Right lobe of liver (tissue), 6 donors: ENCODE results near the gene SIGMAR1. TPM values are rescaled to one million over a fixed set of nuclear protein-coding genes. Genes with fewer than 3 reads are reported as not detected.

ENCODE experiments used
- ATAC-seq, 4 donors: fragments of 200-7000 bp; cut with Tn5 transposase; one replicate each; pipeline ENCODE4 v1.9.1; 2020; ENCODE audit warnings: mild to moderate bottlenecking in 4 of 4, moderate library complexity in 4 of 4
- DNase-seq, 3 donors: peaks; one replicate each; pipeline ENCODE4 v3.0.0-alpha.2; 2020
- H3K27ac ChIP-seq, 3 donors: fragments of 200-600 bp; one replicate each; pipeline ENCODE4 v1.8.0; 2022
- H3K27me3 ChIP-seq, 2 donors: fragments of 200-600 bp; one replicate each; pipeline ENCODE4 v1.8.0; 2022
- H3K36me3 ChIP-seq, 4 donors: fragments of 200-600 bp; sonication (generic) in 1 of 4; one replicate each; pipeline versions ENCODE4 v1.5.1 to v1.8.0; 2017 to 2022; ENCODE audit warnings: control low read depth in 1 of 4
- H3K4me1 ChIP-seq, 4 donors: fragments of 200-600 bp; sonication (generic) in 1 of 4; one replicate each; pipeline versions ENCODE4 v1.5.1 to v1.8.0; 2017 to 2022; ENCODE audit warnings: control low read depth in 1 of 4
- H3K4me3 ChIP-seq, 3 donors: fragments of 200-600 bp; one replicate each; pipeline ENCODE4 v1.8.0; 2022
- H3K9me3 ChIP-seq, 4 donors: fragments of 200-600 bp; sonication (generic) in 1 of 4; one replicate each; pipeline versions ENCODE4 v1.5.1 to v1.8.0; 2017 to 2022; ENCODE audit warnings: control low read depth in 1 of 4
- POLR2A ChIP-seq: fragments of 450-650 bp; IDR thresholded peaks from one replicate; pipeline ENCODE4 v1.6.1; 2017; ENCODE audit warnings: antibody characterized with exemption, mild to moderate bottlenecking
- WGBS: methylation state at CpG from one replicate; pipeline ENCODE4 v1.1.6; 2018; ENCODE audit warnings: low coverage, low lambda C conversion rate; ENCODE audit not compliant: insufficient coverage; ENCODE audit errors: missing lambda C conversion rate; 5-methylcytosine and 5-hydroxymethylcytosine counted together
- intact Hi-C, 2 donors: fragments of 100-400 bp; cut with DNase I; formaldehyde crosslinking; loops; one replicate each; pipeline versions ENCODE4 v1.11.2 to v1.14.1; 2022
- total RNA-seq, 6 experiments: library from RNA; depleted of rRNA in 2 of 6; stranded (reverse); fragments of >200 nt in 2 of 6; fragmentation: NEBNext Ultra II Directional in 3 of 6; extraction: Animal tissue kit (Norgen Biotek cat#: 25700) in 3 of 6; gene quantifications; one replicate each; pipeline versions ENCODE4 v1.1.0 to v1.2.4, GENCODE V29; 2016 to 2023
- TF ChIP-seq, protein P1 (sequence below), 4 donors: fragments of 200-600 bp in 3 of 4; fragments of 450-650 bp in 1 of 4; IDR thresholded peaks; one replicate each; pipeline versions ENCODE4 v1.5.1 to v1.8.0; 2016 to 2022; ENCODE audit warnings: antibody characterized with exemption in 4 of 4, mild to moderate bottlenecking in 2 of 4
- donor health status: DM: no; HTN: yes; CAD: no.
- donor health status: DM: no; HTN: no; CAD: no.
- donor health status: DM: no; HTN: no; CAD: no.
- donor health status: DM: no; HTN: yes; CAD: no.
- donor health status: DM: no; HTN: yes; CAD: no.

SIGMAR1 gene
- total RNA-seq, 6 experiments from 2014 or later, result 69.3 to 237 (median 123) TPM

DNA sequence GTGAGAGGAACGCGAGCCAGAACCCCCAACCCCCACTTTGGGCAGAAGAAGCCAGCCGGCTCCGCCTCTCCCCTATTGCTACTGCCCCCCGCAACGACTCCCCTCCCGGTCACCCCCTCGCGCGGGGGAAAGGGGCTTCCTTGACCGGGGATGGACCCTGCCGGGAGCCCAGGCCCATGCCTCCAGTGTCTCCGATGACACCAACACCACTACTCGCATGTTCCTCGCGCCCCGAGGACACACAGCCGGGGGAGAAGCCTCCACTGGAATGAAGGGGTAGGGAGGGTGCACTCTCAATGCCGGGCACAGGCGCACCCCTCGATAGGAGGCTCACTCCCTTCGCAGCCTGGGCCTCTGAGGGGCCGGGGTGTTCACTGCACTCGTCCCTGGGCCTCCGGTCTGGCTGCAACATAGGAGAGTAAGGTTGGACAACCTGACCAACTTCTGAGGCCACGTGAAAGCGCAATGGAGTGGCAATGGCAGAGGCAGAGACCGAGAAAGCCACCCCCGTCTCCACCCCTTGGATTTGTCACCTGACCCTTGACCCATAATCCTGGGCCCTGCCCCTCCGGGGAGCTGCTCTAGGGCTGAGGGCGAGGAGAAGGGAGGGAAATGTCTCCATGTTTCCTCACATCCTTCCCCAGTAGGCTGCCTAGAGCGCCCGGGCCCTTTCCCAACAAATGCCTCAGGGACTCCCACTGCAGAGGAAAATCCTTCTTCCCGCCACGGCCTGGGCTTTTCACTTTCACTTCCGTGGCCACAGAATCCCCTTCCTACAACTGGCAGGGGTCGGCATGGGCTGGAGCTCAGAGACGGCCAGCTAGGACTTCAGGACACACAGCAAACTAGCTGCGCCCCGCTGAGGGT lies 47.0 kb downstream of the SIGMAR1 start:
- intact Hi-C loops, result no loop called here
- Histone ChIP-seq H3K27ac (peak overlapping the region in 1 of 3 donors; percentile 66), H3K4me3 (peak overlapping the region; percentile 8 to 52 (median 46)), H3K9me3 (no peaks in the 10 kb centered on the region), H3K27me3 (no peaks in the 10 kb centered on the region), H3K36me3 (no peaks in the 10 kb centered on the region), H3K4me1 (peaks cover 0 to 39% (median 13%) of the 10 kb centered on the region in 4 donors)
- DNase-seq (peak; percentile 40 to 89 (median 72)), ATAC-seq (peak; percentile 33 to 68 (median 50))
- WGBS, result 10% methylated on average over 19 of the region's 40 CpGs
- TF ChIP-seq POLR2A, result peak; percentile 16
- TF ChIP-seq, protein P1, sequence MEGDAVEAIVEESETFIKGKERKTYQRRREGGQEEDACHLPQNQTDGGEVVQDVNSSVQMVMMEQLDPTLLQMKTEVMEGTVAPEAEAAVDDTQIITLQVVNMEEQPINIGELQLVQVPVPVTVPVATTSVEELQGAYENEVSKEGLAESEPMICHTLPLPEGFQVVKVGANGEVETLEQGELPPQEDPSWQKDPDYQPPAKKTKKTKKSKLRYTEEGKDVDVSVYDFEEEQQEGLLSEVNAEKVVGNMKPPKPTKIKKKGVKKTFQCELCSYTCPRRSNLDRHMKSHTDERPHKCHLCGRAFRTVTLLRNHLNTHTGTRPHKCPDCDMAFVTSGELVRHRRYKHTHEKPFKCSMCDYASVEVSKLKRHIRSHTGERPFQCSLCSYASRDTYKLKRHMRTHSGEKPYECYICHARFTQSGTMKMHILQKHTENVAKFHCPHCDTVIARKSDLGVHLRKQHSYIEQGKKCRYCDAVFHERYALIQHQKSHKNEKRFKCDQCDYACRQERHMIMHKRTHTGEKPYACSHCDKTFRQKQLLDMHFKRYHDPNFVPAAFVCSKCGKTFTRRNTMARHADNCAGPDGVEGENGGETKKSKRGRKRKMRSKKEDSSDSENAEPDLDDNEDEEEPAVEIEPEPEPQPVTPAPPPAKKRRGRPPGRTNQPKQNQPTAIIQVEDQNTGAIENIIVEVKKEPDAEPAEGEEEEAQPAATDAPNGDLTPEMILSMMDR (IDR thresholded peaks at IDR 0.05), result no peak

DNA sequence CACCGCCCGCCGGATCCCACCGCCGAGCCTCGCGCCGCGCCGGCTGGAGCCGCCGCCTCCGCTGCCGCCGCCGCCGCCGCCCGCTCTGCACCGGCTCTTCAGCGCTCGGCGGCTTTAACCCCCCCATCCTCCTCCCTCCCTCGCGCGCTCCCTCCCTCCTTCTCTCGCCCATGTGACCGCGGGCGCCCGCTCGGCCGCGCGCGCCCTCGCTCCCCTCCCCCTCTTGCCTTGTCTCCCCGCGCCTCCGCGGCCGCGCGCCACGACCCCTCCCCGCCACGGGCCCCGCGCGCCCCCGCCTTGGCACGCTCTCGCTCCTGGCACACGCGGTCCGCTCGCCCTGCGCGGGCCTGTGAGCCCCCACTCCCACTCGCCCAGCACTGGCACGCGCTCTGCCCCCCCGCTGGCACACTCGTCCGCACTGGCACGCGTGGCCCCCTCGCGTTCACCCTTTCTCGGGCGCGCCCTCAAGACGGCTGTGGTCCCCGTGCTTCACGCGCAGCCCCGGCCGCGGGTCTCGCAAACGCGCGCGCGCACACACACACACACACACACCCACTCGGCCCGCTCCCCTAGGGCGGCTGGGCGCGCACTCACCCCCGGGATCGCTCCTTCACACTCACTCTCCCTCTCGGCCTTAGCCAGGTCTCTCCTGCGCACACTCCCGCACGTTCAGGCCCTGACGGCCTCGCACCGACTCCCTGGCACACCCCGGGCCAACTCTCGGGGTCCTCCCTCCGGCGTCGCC lies 47.8 kb downstream of the SIGMAR1 start, which contains the start of gene CNTFR:
CNTFR (minus strand) TSS at position 89 of the 745 bp plus-strand sequence. CDS start 20,743 bp downstream, outside the sequence.
- DNase-seq (peak in 1 of 3 donors; percentile 79), ATAC-seq (peak in 3 of 4 donors; percentile 9 to 30 (median 23))
- 0% methylated on average over 30 of the region's 104 CpGs for WGBS
- no peak for TF ChIP-seq POLR2A
- TF ChIP-seq, protein P1 (IDR thresholded peaks at IDR 0.05), result no peak
- no peaks in the 10 kb centered on the region for H3K27me3 ChIP-seq
- peak within 1 kb of the TSS in 2 of 3 donors; percentile 46 to 52 for H3K4me3 ChIP-seq
- H3K9me3 ChIP-seq, result no peaks in the 10 kb centered on the region
- peaks cover 0 to 39% (median 13%) of the 10 kb centered on the region in 4 donors for H3K4me1 ChIP-seq
- H3K36me3 ChIP-seq, result no peaks in the 10 kb centered on the region
- intact Hi-C loops, result loop anchor here in 1 of 2 donors (5.0 kb wide), 1 partner anchor 38 kb away; no protein-coding TSS in a partner anchor
- H3K27ac ChIP-seq, result peak within 1 kb of the TSS in 1 of 3 donors; percentile 66

DNA sequence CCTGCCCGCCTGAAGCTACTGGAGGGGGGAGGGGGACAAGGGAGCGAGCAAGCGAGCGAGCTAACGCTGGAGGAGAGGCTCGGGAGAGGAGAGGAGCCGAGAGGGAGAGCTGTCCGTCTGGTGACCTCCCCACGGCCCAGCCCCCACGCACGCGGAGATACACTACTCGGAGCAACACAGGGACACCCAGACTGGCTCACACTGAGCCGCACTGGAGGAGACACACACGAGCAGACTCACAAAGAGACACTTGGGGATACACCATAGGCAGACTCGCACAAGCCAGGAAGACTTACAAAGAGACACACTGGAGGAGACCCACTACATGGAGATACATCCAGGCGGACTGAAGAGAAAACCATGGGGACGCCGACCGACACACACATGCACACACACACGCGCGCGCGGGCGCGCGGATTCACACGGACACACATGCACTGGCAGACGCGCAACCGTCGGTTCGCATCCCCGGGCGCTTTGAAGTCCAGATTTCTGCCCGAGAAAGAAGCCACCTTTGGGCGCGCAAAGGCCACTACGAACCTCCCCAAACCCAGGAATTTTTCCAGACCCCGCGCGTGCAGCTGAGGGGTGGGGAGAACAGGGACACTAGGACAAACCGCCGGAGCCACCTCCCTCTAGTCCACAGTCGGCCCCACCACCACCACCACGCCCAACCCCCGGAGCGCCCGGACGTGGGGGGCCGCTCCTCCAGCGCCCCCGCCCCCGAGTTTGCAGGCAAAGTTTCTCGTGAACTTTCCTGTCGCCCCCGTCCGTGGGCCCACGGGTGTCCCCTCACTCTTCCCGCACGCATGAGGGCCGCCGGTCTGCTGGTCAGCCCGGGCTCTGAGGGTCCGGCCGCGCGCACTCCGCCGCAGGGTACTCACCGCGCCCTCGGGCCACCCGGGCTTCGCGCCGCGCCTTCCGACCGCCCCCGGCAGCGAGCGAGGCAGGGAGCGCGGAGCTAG lies 48.6 kb downstream of the SIGMAR1 start:
- intact Hi-C loops, result loop anchor here in 1 of 2 donors (5.0 kb wide), 1 partner anchor 37 kb away; no protein-coding TSS in a partner anchor
- 21% methylated on average over 16 of the region's 86 CpGs for WGBS
- H3K9me3 ChIP-seq, result no peaks in the 10 kb centered on the region
- peak in 1 of 3 donors; percentile 51 for DNase-seq
- H3K4me3 ChIP-seq, result peak overlapping the region in 2 of 3 donors; percentile 46
- H3K4me1 ChIP-seq, result peaks cover 0 to 33% (median 11%) of the 10 kb centered on the region in 4 donors
- no peak for ATAC-seq
- TF ChIP-seq, protein P1 (IDR thresholded peaks at IDR 0.05), result no peak
- TF ChIP-seq POLR2A, result no peak
- H3K36me3 ChIP-seq, result no peaks in the 10 kb centered on the region
- no peak overlapping the region for H3K27ac ChIP-seq
- no peaks in the 10 kb centered on the region for H3K27me3 ChIP-seq
